Fibroblast of lung (primary cell): ENCODE data around the gene LARP1. TPM values are rescaled to one million over a fixed set of nuclear protein-coding genes. Genes with fewer than 3 reads are reported as not detected.

Experiments
- DNase-seq, 2 donors: peaks; one replicate each; pipeline versions ENCODE4 v3.0.0 to v3.0.0-alpha.2; 2010; ENCODE audit warnings: low read depth in 2 of 2
- H2AFZ ChIP-seq: 2 replicates; pipeline ENCODE4 v1.5.1; 2012; ENCODE audit warnings: low read length, control low read depth, inconsistent platforms
- H3K27ac ChIP-seq: 2 replicates; pipeline ENCODE4 v1.5.1; 2011; ENCODE audit warnings: low read length, control low read depth; ENCODE audit not compliant: insufficient read depth
- H3K27me3 ChIP-seq: 2 replicates; pipeline ENCODE4 v1.5.1; 2011; ENCODE audit warnings: mild to moderate bottlenecking, low read length; ENCODE audit not compliant: control insufficient read depth, insufficient read depth
- H3K36me3 ChIP-seq: 2 replicates; pipeline ENCODE4 v1.5.1; 2011; ENCODE audit warnings: low read length; ENCODE audit not compliant: control insufficient read depth, insufficient read depth
- H3K4me1 ChIP-seq: 2 replicates; pipeline ENCODE4 v1.5.1; 2011; ENCODE audit warnings: low read length; ENCODE audit not compliant: control insufficient read depth, insufficient read depth; ENCODE audit errors: extremely low read depth
- H3K4me2 ChIP-seq: 2 replicates; pipeline ENCODE4 v1.5.1; 2011; ENCODE audit warnings: low read length, control low read depth; ENCODE audit not compliant: insufficient read depth; ENCODE audit errors: extremely low read depth
- H3K4me3 ChIP-seq, 4 experiments: fragments of 200-600 bp in 1 of 4; sonication (generic) in 1 of 4; replicated peaks in 1 of 4; 2 replicates each; pipeline ENCODE4 v1.5.1; 2011 to 2016; ENCODE audit warnings: low read length in 4 of 4, low read depth in 3 of 4, mild to moderate bottlenecking in 3 of 4, control low read depth in 2 of 4, inconsistent platforms in 1 of 4, mixed read lengths in 1 of 4; ENCODE audit not compliant: insufficient read depth in 1 of 4; ENCODE audit errors: control extremely low read depth in 1 of 4
- H3K79me2 ChIP-seq: 2 replicates; pipeline ENCODE4 v1.5.1; 2012; ENCODE audit warnings: mild to moderate bottlenecking, low read length, inconsistent platforms; ENCODE audit not compliant: control insufficient read depth, insufficient read depth
- H3K9ac ChIP-seq: 2 replicates; pipeline ENCODE4 v1.5.1; 2011; ENCODE audit warnings: mild to moderate bottlenecking, low read length, control low read depth; ENCODE audit not compliant: insufficient read depth
- H3K9me3 ChIP-seq: 2 replicates; pipeline ENCODE4 v1.5.1; 2012; ENCODE audit warnings: low read depth, low read length; ENCODE audit not compliant: control insufficient read depth, insufficient read depth
- H4K20me1 ChIP-seq: 2 replicates; pipeline ENCODE4 v1.5.1; 2011; ENCODE audit warnings: low read length; ENCODE audit not compliant: control insufficient read depth, insufficient read depth; ENCODE audit errors: extremely low read depth
- CTCF ChIP-seq, 2 donors: IDR thresholded peaks in 1 of 2; conservative IDR thresholded peaks in 1 of 2; 1 replicate in 1 of 2; 2 replicates in 1 of 2; pipeline ENCODE4 v1.5.1; 2011 to 2012; ENCODE audit warnings: low read length in 2 of 2, control low read depth in 1 of 2, inconsistent platforms in 1 of 2, low read depth in 1 of 2, mild to moderate bottlenecking in 1 of 2
- EZH2 ChIP-seq: IDR thresholded peaks from 2 replicates; pipeline ENCODE4 v1.5.1; 2012; ENCODE audit warnings: low read length, control low read depth, mild to moderate bottlenecking; ENCODE audit errors: missing control alignments
- polyA plus RNA-seq, 2 donors: library from polyadenylated mRNA; depleted of rRNA in 1 of 2; stranded (reverse) in 1 of 2; unstranded in 1 of 2; fragments of >200 nt; gene quantifications; 2 replicates each; pipeline ENCODE4 v1.2.1, GENCODE V29; 2011 to 2012; ENCODE audit warnings: missing spikeins in 1 of 2
- total RNA-seq: library from RNA; depleted of rRNA; stranded (reverse); fragments of >200 nt; gene quantifications from 2 replicates; pipeline ENCODE4 v1.2.1, GENCODE V29; 2014

Gene LARP1
- total and polyA plus RNA-seq, 2 donors (not counting 1 experiment from before 2014, with no cell fraction given): 51.0 to 81.3 TPM

DNA sequence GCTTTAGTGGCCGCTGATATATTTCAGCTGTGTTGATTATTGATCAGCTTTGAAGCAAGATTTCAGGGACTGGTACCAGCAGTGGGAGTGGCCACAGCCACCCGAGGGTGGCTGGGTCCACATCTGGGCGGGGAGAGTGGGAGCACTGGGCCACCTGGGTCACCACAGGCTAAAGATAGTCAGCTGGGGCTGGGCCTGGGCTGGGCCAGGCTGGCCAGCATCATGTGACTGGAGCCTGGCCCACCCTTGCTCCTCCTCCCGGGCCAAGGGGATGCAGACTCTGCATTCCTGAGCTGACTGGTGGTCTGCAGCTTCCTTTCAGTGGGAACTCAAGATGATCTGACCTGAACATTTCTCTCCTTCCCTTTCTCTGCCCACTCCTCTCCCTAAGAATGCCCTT is 27.1 kb downstream of the LARP1 start:
- Histone ChIP-seq H3K27ac (no peak overlapping the region), H3K9ac (no peak overlapping the region), H4K20me1 (no peaks in the 10 kb centered on the region)

GRCh38 chr5:154782812-154783592 is 27.8 kb downstream of the LARP1 start:
- Histone ChIP-seq H3K36me3 (no peaks in the 10 kb centered on the region), H3K4me2 (no peak overlapping the region), H3K4me1 (peaks cover 5% of the 10 kb centered on the region), H3K79me2 (peaks cover 94% of the 10 kb centered on the region), H3K9ac (no peak overlapping the region), H4K20me1 (no peaks in the 10 kb centered on the region), H2AFZ (no peak overlapping the region), H3K27me3 (no peaks in the 10 kb centered on the region), H3K9me3 (no peaks in the 10 kb centered on the region), H3K27ac (no peak overlapping the region), H3K4me3 (no peak overlapping the region)
- DNase-seq: no peak
- TF ChIP-seq CTCF (conservative IDR thresholded peaks at IDR 0.05 in 1 of 2, IDR thresholded peaks at IDR 0.05 in 1 of 2; ENCODE audit: low read depth in 1 of 2, low read length in 2 of 2) (no peak), EZH2 (no peak)

More for the DNA sequence above, 27.1 kb downstream of the LARP1 start:
- Histone ChIP-seq H3K9me3 (no peaks in the 10 kb centered on the region), H2AFZ (no peak overlapping the region), H3K36me3 (no peaks in the 10 kb centered on the region), H3K27me3 (no peaks in the 10 kb centered on the region), H3K4me3 (no peak overlapping the region), H3K4me2 (no peak overlapping the region), H3K4me1 (peaks cover 5% of the 10 kb centered on the region), H3K79me2 (peaks cover 92% of the 10 kb centered on the region)
- no peak for DNase-seq
- TF ChIP-seq EZH2: no peak
- TF ChIP-seq CTCF (conservative IDR thresholded peaks at IDR 0.05 in 1 of 2, IDR thresholded peaks at IDR 0.05 in 1 of 2; ENCODE audit: low read depth in 1 of 2, low read length in 2 of 2): no peak

DNA sequence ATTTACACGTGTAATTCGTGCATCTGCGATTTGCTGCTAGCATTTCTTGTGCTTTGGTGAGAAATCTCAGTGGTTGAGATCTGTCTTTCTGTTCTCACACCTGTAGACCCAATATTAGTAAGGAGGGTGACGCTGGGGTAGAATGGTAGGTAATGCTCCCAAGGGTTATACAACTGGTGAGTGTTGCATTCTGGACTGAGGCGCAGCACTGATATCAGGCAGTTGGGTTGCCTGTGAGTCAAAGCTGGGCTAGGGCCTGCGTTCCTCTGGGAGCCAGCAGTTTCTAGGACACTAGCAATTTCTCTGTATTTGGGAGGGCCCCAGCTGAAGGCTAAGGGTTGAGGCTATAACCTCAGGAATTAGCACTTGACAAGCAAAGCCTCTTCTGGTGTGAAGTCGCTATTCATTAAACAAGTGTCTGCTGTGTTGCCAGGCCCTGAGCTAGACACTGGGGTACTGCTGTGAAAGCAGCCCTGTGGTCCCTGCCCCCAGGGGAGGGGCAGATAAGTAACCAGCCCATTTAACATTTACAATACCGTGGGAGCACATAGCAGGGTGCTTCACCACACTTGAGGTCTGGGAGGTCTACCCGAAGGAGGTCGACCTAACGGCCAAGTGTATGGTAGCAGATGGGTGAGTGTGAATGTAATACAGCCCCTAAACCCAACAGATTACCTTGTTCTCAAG is 28.7 kb downstream of the LARP1 start:
- H3K79me2 ChIP-seq: peaks cover 96% of the 10 kb centered on the region
- no peak overlapping the region for H3K4me2 ChIP-seq
- peaks cover 5% of the 10 kb centered on the region for H3K4me1 ChIP-seq
- no peak overlapping the region for H3K4me3 ChIP-seq
- no peak overlapping the region for H3K27ac ChIP-seq
- no peaks in the 10 kb centered on the region for H3K36me3 ChIP-seq
- H4K20me1 ChIP-seq: no peaks in the 10 kb centered on the region
- H3K9ac ChIP-seq: no peak overlapping the region
- TF ChIP-seq EZH2 (no peak), CTCF (conservative IDR thresholded peaks at IDR 0.05 in 1 of 2, IDR thresholded peaks at IDR 0.05 in 1 of 2; ENCODE audit: low read depth in 1 of 2, low read length in 2 of 2) (no peak)
- peak in 1 of 2 donors; percentile 61 for DNase-seq
- no peaks in the 10 kb centered on the region for H3K9me3 ChIP-seq
- H2AFZ ChIP-seq: no peak overlapping the region
- H3K27me3 ChIP-seq: no peaks in the 10 kb centered on the region
